IMR-90 (cell line): ENCODE results near the gene HADH. TPM values are rescaled to one million over a fixed set of nuclear protein-coding genes. Genes with fewer than 3 reads are reported as not detected.

Experiments used
- ATAC-seq: fragments of 200-7000 bp; cut with Tn5 transposase; 2 replicates; pipeline ENCODE4 v1.9.1; 2020; ENCODE audit warnings: low read depth, mild to moderate bottlenecking, moderate library complexity
- BruUV-seq: library from RNA; stranded (reverse); fragments of 400-500 nt; replicated peaks from 2 replicates; lab custom pipeline; 2021; lab: Mats Ljungman, UMichigan
- CTCF ChIA-PET: fragments of 300-600 bp; formaldehyde crosslinking; extraction: SDS; loops from one replicate; lab custom pipeline; 2021; ENCODE audit warnings: antibody characterized with exemption; lab: Yijun Ruan, JAX
- POLR2A ChIA-PET: fragments of 300-600 bp; sonication (Branson Sonifier 250); formaldehyde crosslinking; loops from one replicate; lab custom pipeline; 2022; ENCODE audit warnings: antibody characterized with exemption; ENCODE audit not compliant: unreplicated experiment; lab: Charles Lee
- DNase-seq: peaks from one replicate; pipeline ENCODE4 v3.0.0; 2013
- H2AFZ ChIP-seq: replicated peaks from 2 replicates; pipeline ENCODE3; 2013; ENCODE audit warnings: low read length, mild to moderate bottlenecking; ENCODE audit not compliant: poor library complexity
- H2AK5ac ChIP-seq: 2 replicates; pipeline ENCODE4 v1.6.1; 2013; ENCODE audit warnings: low read depth, low read length, inconsistent platforms
- H2AK9ac ChIP-seq: replicated peaks from 2 replicates; pipeline ENCODE3; 2013; ENCODE audit warnings: mild to moderate bottlenecking, low read depth, low read length, moderate library complexity; ENCODE audit not compliant: poor library complexity
- H2BK120ac ChIP-seq: 2 replicates; pipeline ENCODE4 v1.6.1; 2013; ENCODE audit warnings: low read depth, low read length, inconsistent platforms
- H2BK15ac ChIP-seq: 3 replicates; pipeline ENCODE4 v1.6.1; 2013; ENCODE audit warnings: low read depth, low read length, inconsistent platforms
- H2BK20ac ChIP-seq: 2 replicates; pipeline ENCODE4 v1.6.1; 2013; ENCODE audit warnings: low read depth, mild to moderate bottlenecking, inconsistent platforms, low read length, moderate library complexity
- H2BK5ac ChIP-seq: 2 replicates; pipeline ENCODE4 v1.6.1; 2013; ENCODE audit warnings: mild to moderate bottlenecking, low read depth, low read length, inconsistent platforms; ENCODE audit not compliant: poor library complexity, severe bottlenecking
- H3K14ac ChIP-seq: replicated peaks from 2 replicates; pipeline ENCODE4 v1.6.1; 2013; ENCODE audit warnings: low read depth, low read length, inconsistent platforms
- H3K18ac ChIP-seq: 2 replicates; pipeline ENCODE4 v1.6.1; 2013; ENCODE audit warnings: low read depth, low read length, control low read depth
- H3K23ac ChIP-seq: 2 replicates; pipeline ENCODE4 v1.6.1; 2013; ENCODE audit warnings: low read depth, low read length, inconsistent platforms
- H3K27ac ChIP-seq: 2 replicates; pipeline ENCODE4 v1.5.1; 2013; ENCODE audit warnings: mild to moderate bottlenecking, control low read depth, low read length; ENCODE audit not compliant: insufficient read depth
- H3K27me3 ChIP-seq: 2 replicates; pipeline ENCODE4 v1.6.1; 2013; ENCODE audit warnings: low read length; ENCODE audit not compliant: control insufficient read depth, insufficient read depth
- H3K36me3 ChIP-seq: 2 replicates; pipeline ENCODE4 v1.6.1; 2013; ENCODE audit warnings: low read length, mixed read lengths; ENCODE audit not compliant: control insufficient read depth, insufficient read depth
- H3K4ac ChIP-seq: 2 replicates; pipeline ENCODE4 v1.6.1; 2013; ENCODE audit warnings: low read depth, low read length, inconsistent platforms
- H3K4me1 ChIP-seq: 2 replicates; pipeline ENCODE4 v1.6.1; 2013; ENCODE audit warnings: low read length, mixed read lengths; ENCODE audit not compliant: control insufficient read depth, insufficient read depth
- H3K4me2 ChIP-seq: 2 replicates; pipeline ENCODE4 v1.6.1; 2013; ENCODE audit warnings: low read depth, mild to moderate bottlenecking, control low read depth, low read length, moderate library complexity
- H3K4me3 ChIP-seq: 2 replicates; pipeline ENCODE4 v1.5.1; 2013; ENCODE audit warnings: low read depth, mild to moderate bottlenecking, control low read depth, low read length, moderate library complexity; ENCODE audit not compliant: insufficient read depth
- H3K56ac ChIP-seq: 2 replicates; pipeline ENCODE4 v1.6.1; 2013; ENCODE audit warnings: low read length, inconsistent platforms; ENCODE audit not compliant: insufficient read depth; ENCODE audit errors: extremely low read depth
- H3K79me1 ChIP-seq, 2 experiments: 2 replicates each; pipeline ENCODE4 v1.6.1; 2013; ENCODE audit warnings: low read length in 2 of 2, inconsistent platforms in 1 of 2, low read depth in 1 of 2
- H3K9ac ChIP-seq: 2 replicates; pipeline ENCODE4 v1.6.1; 2013; ENCODE audit warnings: low read depth, low read length, control low read depth
- H3K9me1 ChIP-seq: 2 replicates; pipeline ENCODE4 v1.6.1; 2013; ENCODE audit warnings: low read length, inconsistent platforms; ENCODE audit not compliant: insufficient read depth
- H3K9me3 ChIP-seq: 2 replicates; pipeline ENCODE4 v1.6.1; 2013; ENCODE audit warnings: low read length; ENCODE audit not compliant: control insufficient read depth, insufficient read depth
- H4K20me1 ChIP-seq: 2 replicates; pipeline ENCODE4 v1.6.1; 2013; ENCODE audit warnings: low read length, inconsistent platforms; ENCODE audit not compliant: insufficient read depth
- H4K5ac ChIP-seq: 2 replicates; pipeline ENCODE4 v1.6.1; 2013; ENCODE audit warnings: mild to moderate bottlenecking, low read depth, low read length, control low read depth
- H4K8ac ChIP-seq, 2 experiments: 2 replicates each; pipeline ENCODE4 v1.6.1; 2013; ENCODE audit warnings: low read depth in 2 of 2, low read length in 2 of 2, control low read depth in 1 of 2, inconsistent platforms in 1 of 2
- H4K91ac ChIP-seq: 2 replicates; pipeline ENCODE4 v1.6.1; 2013; ENCODE audit warnings: low read depth, low read length, inconsistent platforms; ENCODE audit not compliant: insufficient read depth
- BHLHE40 ChIP-seq: fragments of 150-350 bp; IDR thresholded peaks from 2 replicates; pipeline ENCODE4 v1.6.1; 2016; ENCODE audit warnings: mild to moderate bottlenecking, low read depth, low read length
- CEBPB ChIP-seq: IDR thresholded peaks from 2 replicates; pipeline ENCODE4 v1.6.1; 2012; ENCODE audit warnings: low read depth, low read length, improper control_type of control experiment
- CHD1 ChIP-seq: IDR thresholded peaks from 2 replicates; pipeline ENCODE4 v1.6.1; 2012; ENCODE audit warnings: low read depth, low read length, improper control_type of control experiment
- CTCF ChIP-seq: conservative IDR thresholded peaks from 2 replicates; pipeline ENCODE4 v1.5.1; 2012; ENCODE audit warnings: mild to moderate bottlenecking, low read depth, low read length, improper control_type of control experiment
- ELK1 ChIP-seq: fragments of 150-350 bp; IDR thresholded peaks from 2 replicates; pipeline ENCODE4 v1.6.1; 2016; ENCODE audit warnings: low read depth, mild to moderate bottlenecking, low read length, moderate library complexity, borderline replicate concordance
- FOS ChIP-seq: fragments of 150-350 bp; IDR thresholded peaks from 2 replicates; pipeline ENCODE4 v1.6.1; 2016; ENCODE audit warnings: low read depth, low read length
- MAFK ChIP-seq: IDR thresholded peaks from 2 replicates; pipeline ENCODE4 v1.6.1; 2012; ENCODE audit warnings: low read depth, low read length, improper control_type of control experiment
- MAZ ChIP-seq: IDR thresholded peaks from 2 replicates; pipeline ENCODE4 v1.6.1; 2012; ENCODE audit warnings: low read depth, mild to moderate bottlenecking, low read length, improper control_type of control experiment, moderate library complexity, borderline replicate concordance
- NFE2L2 ChIP-seq: fragments of 150-350 bp; IDR thresholded peaks from 2 replicates; pipeline ENCODE4 v1.6.1; 2016; ENCODE audit warnings: low read depth, mild to moderate bottlenecking, low read length
- POLR2A ChIP-seq: IDR thresholded peaks from 2 replicates; pipeline ENCODE4 v1.6.1; 2012; ENCODE audit warnings: mild to moderate bottlenecking, low read depth, low read length
- RAD21 ChIP-seq: IDR thresholded peaks from 2 replicates; pipeline ENCODE4 v1.6.1; 2012; ENCODE audit warnings: low read length, improper control_type of control experiment
- RCOR1 ChIP-seq: IDR thresholded peaks from 2 replicates; pipeline ENCODE4 v1.6.1; 2012; ENCODE audit warnings: mild to moderate bottlenecking, low read length, improper control_type of control experiment; ENCODE audit not compliant: insufficient replicate concordance
- RFX5 ChIP-seq: IDR thresholded peaks from 2 replicates; pipeline ENCODE4 v1.8.0; 2012; ENCODE audit warnings: low read depth, mild to moderate bottlenecking, low read length, moderate library complexity
- SMC3 ChIP-seq: fragments of 150-350 bp; IDR thresholded peaks from 2 replicates; pipeline ENCODE4 v1.6.1; 2016; ENCODE audit warnings: low read depth, mild to moderate bottlenecking, antibody characterized with exemption, low read length, moderate library complexity
- WGBS, 2 experiments: methylation state at CpG; one replicate each; pipeline versions ENCODE4 v1.1.5 to v1.1.7; 2013; ENCODE audit warnings: missing lambda C conversion rate in 2 of 2; ENCODE audit not compliant: insufficient read length in 1 of 2; ENCODE audit errors: extremely low coverage in 2 of 2; 5-methylcytosine and 5-hydroxymethylcytosine counted together
- dilution Hi-C: fragments of 300-500 bp; cut with HindIII; formaldehyde crosslinking; loops from one replicate; pipeline ENCODE4 v1.14.3; 2018; ENCODE audit warnings: low sequenced_read_pairs; ENCODE audit not compliant: unreplicated experiment
- in situ Hi-C: fragments of 300-500 bp; cut with MboI; formaldehyde crosslinking; loops from 3 replicates; pipeline ENCODE4 v1.14.3; 2019; ENCODE audit warnings: low sequenced_read_pairs, inconsistent platforms, mixed read lengths
- intact Hi-C: fragments of 100-400 bp; cut with micrococcal nuclease; formaldehyde crosslinking; loops from 2 replicates; pipeline ENCODE4 v1.10.0; 2022
- polyA plus RNA-seq, 3 experiments: library from polyadenylated mRNA; depleted of rRNA; stranded (reverse); fragments of >200 nt; gene quantifications; 2 replicates each; pipeline ENCODE4 v1.2.3, GENCODE V29; 2012; ENCODE audit warnings: low replicate concordance in 1 of 3
- total RNA-seq: library from RNA; depleted of rRNA; stranded (reverse); fragments of >200 nt; gene quantifications from 2 replicates; pipeline ENCODE4 v1.2.3, GENCODE V29; 2012
- TF ChIP-seq, protein P1 (sequence below): fragments of 150-350 bp; IDR thresholded peaks from 2 replicates; pipeline ENCODE4 v1.6.1; 2017; ENCODE audit warnings: mild to moderate bottlenecking, antibody characterized with exemption, low read length, low read depth

HADH gene
- total and polyA plus RNA-seq, 2 of the 4 experiments (the other 2 are of a cell fraction): 6.8 to 22.6 TPM

- Histone ChIP-seq H3K23ac (no peak overlapping the region), H2AK9ac (no peak overlapping the region), H3K14ac (no peak overlapping the region), H3K56ac (no peak overlapping the region), H4K20me1 (no peaks in the 10 kb centered on the region), H4K5ac (no peak overlapping the region), H3K4me2 (no peak overlapping the region), H3K4me1 (no peaks in the 10 kb centered on the region), H3K27ac (no peak overlapping the region), H3K4ac (no peak overlapping the region), H2BK20ac (no peak overlapping the region), H2BK5ac (no peak overlapping the region), H4K91ac (no peak overlapping the region), H3K36me3 (no peaks in the 10 kb centered on the region), H4K8ac (no peak overlapping the region), H3K9me1 (no peaks in the 10 kb centered on the region), H2AFZ (no peak overlapping the region), H3K79me1 (no peaks in the 10 kb centered on the region), H3K9me3 (no peaks in the 10 kb centered on the region), H3K4me3 (no peak overlapping the region), H3K27me3 (no peaks in the 10 kb centered on the region), H3K9ac (no peak overlapping the region), H2BK15ac (no peak overlapping the region), H2BK120ac (no peak overlapping the region), H3K18ac (no peak overlapping the region), H2AK5ac (no peak overlapping the region)
- no peak for DNase-seq
- POLR2A ChIA-PET: no interaction called here
- ATAC-seq: no peak
- intact Hi-C loops: no loop called here
- WGBS, 2 experiments: 74% methylated on average over 3 of the region's 12 CpGs; no CpG with 5 or more reads in 1 of the 2 experiments
- dilution Hi-C loops: no loop called here
- CTCF ChIA-PET: no interaction called here
- TF ChIP-seq MAFK: no peak
- TF ChIP-seq, protein P1, sequence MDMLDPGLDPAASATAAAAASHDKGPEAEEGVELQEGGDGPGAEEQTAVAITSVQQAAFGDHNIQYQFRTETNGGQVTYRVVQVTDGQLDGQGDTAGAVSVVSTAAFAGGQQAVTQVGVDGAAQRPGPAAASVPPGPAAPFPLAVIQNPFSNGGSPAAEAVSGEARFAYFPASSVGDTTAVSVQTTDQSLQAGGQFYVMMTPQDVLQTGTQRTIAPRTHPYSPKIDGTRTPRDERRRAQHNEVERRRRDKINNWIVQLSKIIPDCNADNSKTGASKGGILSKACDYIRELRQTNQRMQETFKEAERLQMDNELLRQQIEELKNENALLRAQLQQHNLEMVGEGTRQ: no peak
- no peak for TF ChIP-seq RFX5
- TF ChIP-seq CTCF: no peak
- no peak for TF ChIP-seq BHLHE40
- no peak for TF ChIP-seq ELK1
- TF ChIP-seq CHD1: no peak
- TF ChIP-seq MAZ: no peak
- TF ChIP-seq SMC3: no peak
- no peak for TF ChIP-seq POLR2A
- TF ChIP-seq RAD21: no peak
- TF ChIP-seq FOS: no peak
- TF ChIP-seq NFE2L2: no peak
- no peak for TF ChIP-seq RCOR1
- no peak for TF ChIP-seq CEBPB
- in situ Hi-C loops: no loop called here
- BruUV-seq: no TSS peak
Observed at GRCh38 chr4:107970063-107970798, 19.5 kb upstream of the HADH start.
